HEK293T (cell line): ENCODE data around the gene HMMR.

Source experiments
- BHLHE40 ChIP-seq: fragments of 450-650 bp; IDR thresholded peaks from 2 replicates; pipeline ENCODE4 v1.6.1; 2016; ENCODE audit warnings: mild to moderate bottlenecking, moderate library complexity, borderline replicate concordance
- ELF4 ChIP-seq: fragments of 450-650 bp; IDR thresholded peaks from 2 replicates; pipeline ENCODE4 v1.6.1; 2017; ENCODE audit warnings: antibody characterized with exemption
- HDGF ChIP-seq: fragments of 450-650 bp; IDR thresholded peaks from 2 replicates; pipeline ENCODE4 v1.6.1; 2017; ENCODE audit warnings: antibody characterized with exemption, borderline replicate concordance
- L3MBTL2 ChIP-seq: fragments of 450-650 bp; conservative IDR thresholded peaks from 2 replicates; pipeline ENCODE4 v1.6.1; 2016; ENCODE audit warnings: mild to moderate bottlenecking
- NFRKB ChIP-seq: fragments of 450-650 bp; IDR thresholded peaks from 2 replicates; pipeline ENCODE4 v1.6.1; 2016; ENCODE audit warnings: mild to moderate bottlenecking, moderate library complexity
- SP1 ChIP-seq: fragments of 450-650 bp; IDR thresholded peaks from 2 replicates; pipeline ENCODE4 v1.6.1; 2017
- TARDBP ChIP-seq: fragments of 450-650 bp; IDR thresholded peaks from 2 replicates; pipeline ENCODE4 v1.6.1; 2016

DNA sequence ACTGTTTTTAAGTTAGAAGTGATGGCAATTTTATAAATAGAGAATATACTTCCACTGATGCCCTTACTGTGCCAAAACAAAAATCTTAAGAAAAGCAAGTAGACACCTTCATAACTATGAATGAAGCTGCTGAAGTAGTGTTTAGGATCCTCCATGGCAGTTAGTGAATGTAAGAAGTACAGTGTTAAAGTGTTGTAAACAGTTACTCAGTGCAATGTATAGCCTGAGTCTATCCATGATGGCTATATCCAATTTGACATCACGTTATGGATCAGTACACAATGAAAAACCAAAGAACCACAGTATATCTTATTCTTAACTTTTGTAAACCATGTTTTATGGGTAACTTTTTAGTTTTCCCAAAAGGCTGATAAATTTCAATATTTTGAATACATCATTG lies 15.9 kb upstream of the HMMR start:
- TF ChIP-seq SP1 (no peak), BHLHE40 (no peak), HDGF (no peak), ELF4 (no peak), L3MBTL2 (no peak), NFRKB (no peak), TARDBP (no peak)
